GM18951 (cell line): ENCODE results near the gene RAC2.

Experiments
- POLR2A ChIP-seq: IDR thresholded peaks from 4 replicates; pipeline ENCODE4 v1.6.1; 2011; ENCODE audit warnings: mild to moderate bottlenecking; ENCODE audit not compliant: insufficient read length, insufficient read depth; ENCODE audit errors: extremely low read depth
- in situ Hi-C: fragments of 300-500 bp; cut with MboI; formaldehyde crosslinking; loops from one replicate; pipeline ENCODE4 v1.12.0; 2022; ENCODE audit warnings: low sequenced_read_pairs, mixed read lengths, inconsistent platforms; ENCODE audit not compliant: unreplicated experiment

Gene RAC2

GRCh38 chr22:37211866-37212173 is 32.2 kb downstream of the RAC2 start:
- TF ChIP-seq POLR2A, result no peak
- in situ Hi-C loops, result no loop called here

DNA sequence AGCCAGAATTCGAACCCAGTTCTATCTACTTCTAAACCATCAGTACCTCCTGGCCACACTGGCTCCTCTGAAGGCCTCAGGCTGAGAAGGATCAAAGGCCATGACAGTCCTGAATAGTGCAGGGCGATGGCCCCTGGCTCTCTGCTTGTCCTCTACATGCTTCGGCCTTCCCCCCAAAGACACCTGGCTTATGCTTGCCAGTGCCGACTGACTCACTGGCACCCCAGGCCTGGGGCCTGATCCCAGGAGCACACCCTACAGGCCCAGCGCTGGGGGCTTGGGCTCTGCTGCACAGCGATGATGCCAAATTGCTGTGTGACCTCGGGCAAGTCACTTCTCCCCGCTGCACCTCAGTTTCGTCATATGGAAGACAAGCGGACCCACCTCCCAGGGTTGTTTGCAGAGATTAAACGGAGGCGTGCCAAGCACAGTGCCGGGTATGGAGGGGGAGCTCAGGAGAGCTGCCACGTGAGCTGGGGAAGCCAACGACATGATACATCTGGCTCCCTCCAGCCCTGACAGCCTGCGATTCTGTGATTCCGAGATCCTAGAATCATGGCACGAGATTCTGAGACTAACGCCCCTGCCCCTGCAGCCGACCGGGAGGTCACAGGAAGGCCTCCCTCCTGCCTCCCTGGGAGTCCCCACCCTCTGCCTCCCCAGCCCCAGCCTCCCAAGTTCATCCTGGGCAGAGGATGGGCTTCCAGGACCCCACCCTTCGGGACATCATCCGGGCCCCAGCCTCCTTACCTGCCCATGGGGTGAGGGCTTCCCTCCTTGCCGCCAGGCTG is 32.8 kb downstream of the RAC2 start:
- in situ Hi-C loops, result no loop called here
- no peak for TF ChIP-seq POLR2A

DNA sequence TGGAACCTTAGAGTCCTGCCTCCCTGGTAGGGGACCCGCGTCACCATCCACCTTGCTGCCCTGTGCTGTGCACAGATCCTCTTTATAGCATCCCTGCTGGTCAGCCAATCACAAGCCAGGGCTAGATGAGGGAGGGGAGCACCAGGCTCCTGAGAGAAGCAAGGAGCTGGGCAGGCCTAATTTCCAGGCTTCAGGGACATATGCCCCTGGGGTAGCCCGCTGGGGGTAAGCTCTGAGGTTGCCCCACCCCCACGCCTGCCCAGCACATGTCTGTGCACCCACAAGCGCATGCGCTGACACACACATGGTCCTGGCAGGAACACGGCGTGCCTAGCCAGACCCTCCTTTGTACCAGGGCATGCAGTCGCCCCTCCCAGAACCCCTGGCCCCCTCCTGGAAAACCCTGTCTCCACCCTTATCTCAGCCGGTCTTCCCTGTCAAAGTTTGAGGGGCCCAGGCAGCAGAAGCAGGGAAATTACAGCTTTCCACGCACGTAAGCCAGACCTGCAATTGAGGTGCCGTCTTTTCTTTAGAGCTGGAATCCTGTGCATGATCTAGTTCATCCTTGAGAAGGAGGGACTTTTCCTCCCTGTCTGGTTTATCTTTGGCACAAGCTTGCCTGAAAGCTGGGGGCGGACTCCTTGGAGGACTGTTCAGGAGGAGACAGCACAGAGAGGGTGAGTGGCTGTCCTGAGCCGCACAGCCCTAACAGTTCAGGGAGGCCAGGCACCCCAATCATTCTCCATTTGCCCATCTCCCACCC is 33.8 kb downstream of the RAC2 start:
- peak; percentile 19 for TF ChIP-seq POLR2A
- in situ Hi-C loops, result no loop called here

DNA sequence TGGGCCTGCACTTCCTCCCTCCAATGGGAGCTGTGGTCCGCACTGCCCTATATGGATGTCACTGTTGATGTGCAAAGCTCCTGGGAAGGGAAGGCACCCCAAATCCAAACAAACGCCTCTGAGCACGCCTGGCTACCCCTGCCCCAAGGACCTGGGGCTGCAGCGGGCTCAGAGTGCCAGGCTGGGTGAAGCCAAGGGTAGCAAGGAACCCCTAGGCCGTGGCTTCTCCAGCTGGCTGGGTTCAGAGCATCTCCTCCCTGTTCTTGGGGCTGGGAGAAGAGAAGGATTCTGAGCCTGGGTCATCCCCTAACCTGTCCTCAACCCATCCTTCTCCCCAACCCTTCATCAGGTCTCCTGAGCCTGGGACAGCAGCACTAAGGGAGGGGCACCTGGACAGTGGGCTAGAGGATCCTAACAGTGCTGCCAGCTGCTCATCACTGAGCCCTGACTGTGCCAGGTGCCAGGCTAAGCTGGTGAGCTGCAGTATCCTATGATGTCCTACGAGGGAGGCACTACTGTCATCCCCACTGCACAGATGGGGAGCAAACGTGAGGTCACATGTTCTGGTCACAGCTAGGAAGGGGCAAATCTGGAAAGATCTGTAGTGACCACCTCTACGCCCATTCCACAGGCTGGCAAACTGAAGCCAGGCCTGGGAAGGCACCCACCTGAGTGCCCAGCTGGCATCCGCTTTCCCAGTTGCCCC is 34.8 kb downstream of the RAC2 start:
- in situ Hi-C loops, result no loop called here
- TF ChIP-seq POLR2A, result no peak

- TF ChIP-seq POLR2A, result no peak
- in situ Hi-C loops, result no loop called here
Observed at GRCh38 chr22:37208401-37209139, 35.5 kb downstream of the RAC2 start.

DNA sequence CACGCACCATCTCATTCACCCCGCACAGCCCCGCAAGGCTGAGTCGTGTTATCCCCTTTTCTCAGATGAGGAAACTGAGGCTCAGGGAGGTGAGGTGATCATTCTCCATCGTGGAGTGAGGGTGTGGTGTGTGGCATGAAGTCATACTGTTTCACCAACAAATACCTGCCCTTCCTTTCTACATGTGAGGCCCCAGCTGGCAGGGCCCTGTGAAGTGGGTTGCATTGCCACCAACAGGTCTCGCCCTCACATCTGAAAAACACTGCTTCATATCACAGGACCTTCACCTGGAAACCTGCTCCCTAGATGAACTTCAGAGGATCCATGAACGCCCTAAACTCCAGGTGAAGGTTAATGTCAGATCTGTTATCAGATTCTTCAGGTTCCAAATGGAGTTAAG is 36.1 kb downstream of the RAC2 start:
- in situ Hi-C loops, result no loop called here
- TF ChIP-seq POLR2A, result no peak

- TF ChIP-seq POLR2A, result no peak
- in situ Hi-C loops, result no loop called here
Observed at GRCh38 chr22:37206841-37207821, 36.9 kb downstream of the RAC2 start.

DNA sequence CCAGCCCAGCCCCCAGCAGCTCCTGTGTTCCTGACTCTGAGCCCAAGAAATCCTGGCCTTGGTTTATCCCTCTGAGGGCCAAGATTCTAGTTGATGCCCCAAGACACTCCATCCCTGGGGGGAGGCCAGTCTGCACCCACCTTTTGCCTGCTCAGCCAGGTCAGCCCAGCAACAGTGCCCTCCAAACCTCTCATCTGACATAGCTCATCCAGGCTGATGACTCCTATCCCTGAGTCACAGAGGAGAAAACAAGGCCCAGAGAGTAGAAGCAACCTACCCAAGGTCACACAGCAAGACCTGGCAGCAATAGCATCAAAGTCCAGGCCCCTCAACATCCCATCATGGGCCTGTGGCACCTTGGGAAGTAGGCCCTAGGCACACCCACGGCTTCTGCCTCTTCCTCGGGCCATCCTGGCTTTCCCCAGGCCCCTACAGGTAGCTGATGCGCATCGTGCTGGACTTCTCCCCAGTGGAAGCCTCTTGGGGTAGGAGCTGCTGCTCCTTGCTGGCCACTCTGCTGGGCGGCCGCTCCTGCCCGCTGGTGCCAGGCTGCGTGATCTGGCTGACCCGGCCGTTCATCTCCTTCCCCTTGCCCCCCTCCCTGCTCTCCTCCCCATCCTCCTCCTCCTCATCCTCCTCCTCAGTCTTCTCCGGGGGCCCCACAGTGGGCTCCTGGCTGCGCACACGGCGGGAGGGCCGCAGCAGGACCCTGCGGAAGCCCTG is 37.8 kb downstream of the RAC2 start:
- in situ Hi-C loops, result no loop called here
- no peak for TF ChIP-seq POLR2A

DNA sequence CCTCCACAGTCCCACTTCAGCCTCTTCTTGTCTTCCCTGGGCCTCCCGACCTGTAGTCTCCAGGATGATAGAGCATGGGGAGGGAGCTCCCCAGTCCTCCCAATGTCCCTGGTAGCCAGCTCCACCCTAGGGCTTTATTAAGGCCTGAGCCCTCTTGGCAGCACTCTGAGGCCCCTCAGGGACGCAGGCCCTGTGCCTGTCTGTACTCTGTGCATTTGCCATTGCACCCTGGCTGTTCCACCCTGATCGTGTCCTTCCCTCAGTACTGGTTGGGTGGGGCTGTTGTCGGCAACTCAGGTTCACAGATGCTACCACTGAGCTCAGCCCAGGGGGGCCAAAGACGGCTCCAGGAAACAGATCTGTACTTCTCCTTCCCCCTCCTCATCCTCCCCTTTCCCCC is 39.0 kb downstream of the RAC2 start:
- in situ Hi-C loops, result no loop called here
- TF ChIP-seq POLR2A, result no peak

GRCh38 chr22:37204045-37204655 is 39.9 kb downstream of the RAC2 start:
- no peak for TF ChIP-seq POLR2A
- in situ Hi-C loops, result no loop called here
